HG03135 (cell line): ENCODE data around the gene RASL10A.

Experiments
- ATAC-seq: cut with Tn5 transposase; IDR thresholded peaks from one replicate; pipeline ENCODE4 v1.9.1; 2021; ENCODE audit warnings: mild to moderate bottlenecking, moderate library complexity; ENCODE audit not compliant: unreplicated experiment

The RASL10A gene

DNA sequence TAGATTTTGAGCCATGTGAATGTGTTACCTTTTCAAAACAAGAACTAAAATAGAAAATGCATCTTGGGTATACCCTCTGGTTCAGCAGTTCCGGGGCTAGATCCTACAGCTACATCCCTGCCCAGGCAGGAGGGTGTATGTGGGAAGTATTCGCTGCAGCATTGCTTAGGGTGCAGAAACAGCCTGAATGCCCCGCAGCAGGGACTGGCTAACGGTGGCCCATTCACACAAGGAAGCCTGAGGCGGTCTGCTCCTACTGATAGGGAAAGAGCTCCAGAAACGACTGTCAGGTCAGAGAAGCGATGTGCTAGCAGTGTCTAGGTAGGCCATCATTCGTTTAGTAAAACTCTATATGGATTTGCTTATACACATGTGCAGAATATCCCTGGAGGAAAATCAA, 9.9 kb upstream of the RASL10A start:
- no peak for ATAC-seq

DNA sequence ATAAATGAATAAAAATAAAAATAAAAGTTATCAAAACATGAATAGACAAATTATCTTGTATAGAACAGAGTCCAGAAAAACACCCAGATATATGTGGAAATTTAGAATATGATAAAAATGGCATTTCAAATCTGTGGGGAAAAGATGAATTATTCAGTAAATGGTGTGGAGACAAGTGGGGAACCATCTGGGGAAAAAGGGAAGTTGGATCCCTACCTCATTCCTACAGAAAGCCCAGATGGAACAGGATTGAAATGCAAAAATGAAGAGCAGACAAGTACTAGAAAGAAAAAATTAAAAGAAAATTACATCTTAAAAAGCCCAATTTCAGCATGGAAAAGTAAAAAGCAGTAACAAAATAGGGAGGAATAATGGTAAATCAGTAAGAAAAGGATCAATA, 8.1 kb upstream of the RASL10A start:
- ATAC-seq, result no peak

- no peak for ATAC-seq
These were observed 5.0 kb upstream of the RASL10A start for GRCh38 chr22:29320546-29320945.

GRCh38 chr22:29319072-29319471, 3.6 kb upstream of the RASL10A start:
- no peak for ATAC-seq

GRCh38 chr22:29317827-29318454, 2.4 kb upstream of the RASL10A start:
- ATAC-seq, result no peak

GRCh38 chr22:29316141-29316828, 788 bp upstream of the RASL10A start:
- no peak for ATAC-seq

DNA sequence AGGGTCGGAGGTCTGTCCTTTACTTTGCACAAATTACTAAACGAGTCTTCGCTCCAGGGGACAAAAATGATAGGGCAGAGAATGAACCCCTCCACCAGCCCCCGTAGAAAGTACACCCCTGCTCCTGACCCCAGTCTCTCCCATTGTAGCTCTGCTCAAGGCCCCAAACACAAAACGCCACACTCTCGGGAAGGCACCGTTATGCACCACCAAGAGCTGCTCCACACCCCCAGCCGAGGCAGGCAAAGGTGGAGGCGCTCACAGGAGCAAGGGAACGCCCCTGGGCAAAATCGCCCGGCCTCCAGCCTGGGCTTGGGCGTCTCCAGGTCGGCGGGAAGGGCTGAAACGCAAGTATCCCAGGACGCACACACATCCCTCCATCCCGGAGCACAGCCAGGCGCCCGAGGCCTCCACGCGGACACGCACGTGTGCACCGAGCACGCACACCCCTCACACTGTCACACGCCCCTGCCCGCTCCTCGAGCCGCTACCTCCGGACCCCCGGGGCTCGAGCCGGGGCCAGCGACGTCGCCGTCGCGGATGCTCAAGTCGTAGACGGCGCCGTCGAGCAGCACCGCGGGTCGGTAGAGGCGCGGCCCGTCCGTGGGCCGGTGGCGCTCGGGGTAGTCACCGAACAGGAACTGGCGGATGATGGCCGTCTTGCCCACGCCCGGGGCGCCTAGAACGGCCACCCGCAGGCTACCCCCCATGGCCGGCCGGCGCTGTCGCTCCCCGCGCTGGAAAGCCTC, 786 bp downstream of the RASL10A start:
- no peak for ATAC-seq

DNA sequence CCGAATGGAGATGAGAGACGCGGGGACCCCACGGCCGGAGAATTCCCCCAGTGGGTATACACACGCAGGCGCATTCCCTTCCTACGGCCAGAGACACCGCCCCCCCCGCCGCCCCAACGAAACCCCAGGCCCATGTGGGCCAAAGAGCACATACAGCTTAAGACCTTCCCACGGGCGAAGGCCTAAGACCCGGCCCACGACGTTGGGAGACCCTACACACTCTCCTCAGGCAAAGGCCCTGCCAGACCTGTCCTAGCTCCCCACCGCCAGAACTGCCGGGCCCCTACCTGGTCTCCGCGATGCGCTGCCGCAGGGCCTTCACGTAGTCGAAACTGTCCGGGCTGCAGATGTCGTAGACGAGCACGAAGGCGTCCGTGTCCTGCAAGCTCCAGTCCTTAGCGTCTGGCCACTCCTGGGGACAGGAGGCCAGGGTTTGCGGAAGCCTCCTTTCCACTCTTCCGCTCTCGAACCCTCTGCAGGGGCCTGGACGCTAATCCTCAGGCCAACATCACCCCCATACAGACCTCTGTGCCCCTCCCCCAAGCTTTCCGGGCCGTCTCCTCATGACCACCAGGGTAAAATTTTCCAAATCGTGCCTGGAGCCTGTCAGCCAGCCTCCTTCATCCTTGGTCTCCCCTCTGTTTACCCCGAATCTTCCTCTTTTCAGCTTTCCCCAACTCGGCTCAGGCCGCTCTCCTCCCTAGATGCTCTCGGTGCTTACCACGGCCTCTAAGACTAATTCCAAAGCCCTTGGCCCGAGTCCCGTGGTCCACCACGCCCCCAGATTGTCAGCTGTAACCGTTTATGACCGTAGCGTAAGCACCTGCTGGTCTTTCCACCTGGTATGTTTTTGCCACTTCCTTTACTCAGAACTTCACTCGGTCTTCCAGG, 1.7 kb downstream of the RASL10A start:
- ATAC-seq, result no peak

GRCh38 chr22:29313126-29313575, 2.3 kb downstream of the RASL10A start:
- no peak for ATAC-seq

DNA sequence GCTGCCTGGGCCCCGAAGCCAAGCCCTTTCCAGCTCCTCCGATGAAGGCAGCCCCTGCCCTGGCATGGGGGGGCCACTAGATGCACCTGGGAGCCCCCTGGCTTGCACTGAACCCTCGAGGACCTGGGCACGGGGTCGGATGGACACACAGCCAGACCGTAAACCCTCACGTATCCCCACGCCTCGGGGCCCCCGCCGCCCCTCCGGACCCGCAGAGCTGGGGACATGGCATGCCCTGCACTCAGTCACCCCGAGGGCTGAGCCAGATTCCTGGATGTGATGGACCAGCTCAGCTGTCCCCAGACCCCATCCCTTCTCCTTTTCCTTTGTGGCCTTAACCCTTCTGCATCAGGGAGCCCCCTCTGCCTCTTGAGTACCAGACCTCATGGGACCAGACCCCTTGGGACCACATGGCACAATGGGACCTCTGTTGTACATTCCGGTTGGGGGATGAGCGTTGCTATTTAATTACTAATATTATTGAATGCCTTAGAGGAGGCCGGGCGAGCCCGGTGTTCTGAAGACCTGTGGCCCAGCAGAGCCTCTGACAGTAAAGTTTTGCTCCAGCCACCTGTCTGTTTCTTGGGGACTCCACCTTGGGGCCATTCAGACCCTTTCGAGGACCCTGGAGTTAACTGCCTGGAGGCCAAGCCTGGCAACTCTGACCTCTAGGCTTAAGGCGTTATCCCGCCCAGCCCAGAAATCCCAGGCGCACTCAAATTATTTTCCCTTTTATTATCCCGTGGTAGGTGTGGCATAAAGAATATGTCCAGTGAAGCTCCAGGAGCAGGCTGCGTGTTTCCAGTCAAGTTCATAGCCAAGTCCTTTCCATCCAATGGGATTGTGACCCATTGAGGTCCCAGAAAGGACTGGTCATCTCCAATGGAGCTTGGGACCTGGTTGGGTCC, 3.0 kb downstream of the RASL10A start:
- no peak for ATAC-seq

DNA sequence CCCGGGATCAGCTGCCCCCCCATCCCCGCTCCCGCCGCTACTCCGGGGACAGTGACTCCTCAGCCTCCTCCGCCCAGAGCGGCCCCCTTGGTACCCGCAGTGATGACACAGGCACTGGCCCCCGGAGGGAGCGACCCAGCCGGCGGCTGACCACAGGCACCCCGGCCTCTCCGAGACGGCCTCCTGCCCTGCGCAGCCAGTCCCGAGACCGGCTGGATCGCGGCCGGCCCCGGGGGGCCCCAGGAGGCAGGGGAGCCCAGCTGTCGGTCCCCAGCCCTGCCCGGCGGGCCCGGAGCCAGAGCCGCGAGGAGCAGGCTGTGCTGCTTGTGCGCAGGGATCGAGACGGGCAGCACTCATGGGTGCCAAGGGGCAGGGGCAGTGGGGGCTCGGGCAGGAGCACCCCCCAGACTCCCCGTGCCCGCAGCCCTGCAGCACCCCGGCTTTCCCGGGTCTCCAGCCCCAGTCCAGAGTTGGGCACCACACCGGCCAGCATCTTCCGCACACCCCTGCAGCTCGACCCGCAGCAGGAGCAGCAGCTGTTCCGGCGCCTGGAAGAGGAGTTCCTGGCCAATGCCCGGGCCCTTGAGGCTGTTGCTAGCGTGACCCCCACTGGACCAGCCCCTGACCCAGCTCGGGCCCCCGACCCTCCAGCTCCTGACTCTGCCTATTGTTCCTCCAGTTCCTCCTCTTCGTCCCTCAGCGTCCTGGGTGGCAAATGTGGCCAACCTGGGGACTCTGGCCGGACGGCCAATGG, 3.9 kb downstream of the RASL10A start:
- ATAC-seq, result no peak

DNA sequence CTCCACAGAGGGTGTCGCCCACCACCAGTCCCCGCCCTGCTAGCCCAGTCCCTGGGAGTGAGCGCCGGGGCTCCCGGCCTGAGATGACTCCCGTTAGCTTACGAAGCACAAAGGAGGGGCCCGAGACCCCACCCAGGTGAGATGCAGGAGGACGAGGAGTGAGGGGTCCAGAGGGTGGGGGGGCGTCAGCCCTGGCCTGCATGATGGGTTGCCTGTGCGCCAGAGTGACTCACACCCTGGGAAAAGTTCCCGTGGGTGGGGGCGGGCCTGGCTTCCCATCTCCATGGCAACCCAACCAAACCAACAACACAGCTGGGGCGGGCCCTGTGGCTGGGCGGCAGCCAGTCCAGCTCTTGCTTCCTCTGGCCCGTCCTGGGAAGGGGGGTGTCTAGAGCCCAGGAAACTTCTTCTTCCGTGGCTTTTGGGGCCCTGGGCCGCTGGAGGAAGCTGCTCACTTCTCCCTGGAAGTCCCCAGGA, 4.6 kb downstream of the RASL10A start:
- ATAC-seq, result no peak

- no peak for ATAC-seq
These were observed 5.2 kb downstream of the RASL10A start for GRCh38 chr22:29310065-29310862.

GRCh38 chr22:29309332-29310064, 6.0 kb downstream of the RASL10A start:
- no peak for ATAC-seq

GRCh38 chr22:29308791-29309262, 6.7 kb downstream of the RASL10A start:
- ATAC-seq, result no peak

DNA sequence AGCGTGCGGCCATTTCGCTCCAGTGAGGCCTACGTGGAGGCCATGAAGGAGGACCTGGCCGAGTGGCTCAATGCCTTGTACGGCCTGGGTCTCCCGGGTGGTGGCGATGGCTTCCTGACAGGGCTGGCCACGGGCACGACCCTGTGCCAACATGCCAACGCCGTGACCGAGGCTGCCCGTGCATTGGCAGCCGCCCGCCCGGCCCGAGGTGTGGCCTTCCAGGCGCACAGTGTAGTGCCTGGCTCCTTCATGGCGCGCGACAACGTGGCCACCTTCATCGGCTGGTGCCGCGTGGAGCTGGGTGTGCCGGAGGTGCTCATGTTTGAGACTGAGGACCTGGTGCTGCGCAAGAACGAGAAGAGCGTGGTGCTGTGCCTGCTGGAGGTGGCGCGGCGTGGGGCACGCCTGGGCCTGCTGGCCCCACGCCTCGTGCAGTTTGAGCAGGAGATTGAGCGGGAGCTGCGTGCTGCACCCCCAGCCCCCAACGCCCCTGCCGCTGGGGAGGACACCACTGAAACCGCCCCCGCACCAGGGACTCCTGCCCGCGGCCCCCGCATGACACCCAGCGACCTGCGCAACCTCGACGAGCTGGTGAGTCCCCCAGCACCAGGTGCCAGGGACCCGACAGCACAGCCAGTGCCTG, 7.2 kb downstream of the RASL10A start:
- ATAC-seq, result no peak

- no peak for ATAC-seq
These were observed 7.8 kb downstream of the RASL10A start for GRCh38 chr22:29307596-29308147.
